Stimulated activated naive CD4-positive, alpha-beta T cell treated with Interleukin-2 at 50 U/mL for 16 hours (primary cell): ENCODE results near the gene UBXN11.
A peak's percentile ranks its signal among the peaks of the same experiment; 100 is the strongest.
"Not testable (repeated sequence)": the region's sequence is repeated elsewhere in the genome, so short reads cannot be mapped to it uniquely, and the experiment has no call there.

Experiments
- DNase-seq: peaks from one replicate; lab custom pipeline; 2025; lab: John Stamatoyannopoulos, UW

Gene UBXN11

DNA sequence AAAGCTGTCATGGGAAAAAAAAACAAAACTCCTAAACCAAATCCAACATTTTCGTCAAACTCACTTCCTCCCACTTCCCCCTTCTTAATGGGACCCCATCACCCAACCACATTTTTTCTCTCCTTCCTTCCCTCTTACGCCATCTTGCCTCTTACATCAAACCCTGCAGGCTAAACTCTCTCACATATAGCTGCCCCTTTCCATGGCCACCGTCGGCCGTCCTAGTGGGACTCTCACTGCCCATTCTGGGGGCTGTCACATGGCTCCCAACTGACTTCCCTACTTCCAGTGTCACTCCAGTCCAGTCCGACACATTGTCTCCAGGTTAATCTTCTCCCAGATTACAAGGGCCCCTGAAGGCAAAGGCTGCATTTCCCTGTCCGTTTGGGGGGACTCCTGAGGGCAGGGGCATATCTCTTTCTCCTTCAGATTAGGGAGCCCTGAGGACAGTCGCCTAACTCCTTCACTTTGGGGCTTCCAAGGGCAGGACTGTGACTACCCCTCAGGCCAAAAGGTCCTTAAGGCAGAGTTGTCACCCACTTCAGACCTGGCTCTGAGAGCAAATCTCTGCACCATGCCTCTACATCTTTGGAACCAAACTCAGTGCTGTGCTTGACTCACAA lies 658 bp downstream of the UBXN11 start:
- no peak for DNase-seq

DNA sequence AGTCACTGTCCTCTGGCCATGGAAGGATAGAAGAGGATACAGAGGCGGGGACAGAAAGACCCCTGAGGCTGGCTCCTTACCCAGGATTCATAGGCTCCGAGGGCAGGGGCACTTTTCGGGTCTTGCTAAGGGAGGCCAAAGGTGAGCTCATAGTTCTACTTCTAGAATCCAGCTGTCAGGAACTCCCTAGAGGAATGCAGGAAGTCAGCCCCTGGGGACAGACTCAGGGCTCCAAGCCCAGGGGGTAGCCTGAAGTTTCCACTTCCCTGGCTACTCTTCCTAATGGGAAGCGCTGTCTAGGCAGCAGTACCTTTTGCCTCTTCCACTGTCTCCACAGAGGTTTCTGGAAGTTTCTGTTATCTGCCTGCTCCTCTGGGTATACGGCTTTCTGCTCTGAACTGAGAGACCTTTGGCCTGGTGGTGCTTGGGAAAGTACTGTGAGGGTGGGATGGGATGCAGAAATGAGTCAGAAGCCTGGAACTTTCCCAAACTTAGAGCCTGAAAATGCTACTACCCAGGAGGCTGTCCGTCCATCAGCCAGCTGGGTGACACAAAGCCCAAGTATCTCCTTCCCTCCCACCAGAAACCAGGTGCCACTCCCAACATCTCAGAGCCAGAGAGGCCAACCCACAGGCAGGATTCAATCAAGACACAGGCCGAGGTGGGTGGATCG lies 3.6 kb downstream of the UBXN11 start:
- DNase-seq = no peak

- no peak for DNase-seq
These were observed 5.7 kb downstream of the UBXN11 start for GRCh38 chr1:26300578-26301275.

- no peak for DNase-seq
These were observed 8.7 kb downstream of the UBXN11 start for GRCh38 chr1:26297791-26298124.

- DNase-seq = no peak
These were observed 9.2 kb downstream of the UBXN11 start for GRCh38 chr1:26297057-26297790.

- no peak for DNase-seq
These were observed 9.9 kb downstream of the UBXN11 start for GRCh38 chr1:26296340-26297056.

DNA sequence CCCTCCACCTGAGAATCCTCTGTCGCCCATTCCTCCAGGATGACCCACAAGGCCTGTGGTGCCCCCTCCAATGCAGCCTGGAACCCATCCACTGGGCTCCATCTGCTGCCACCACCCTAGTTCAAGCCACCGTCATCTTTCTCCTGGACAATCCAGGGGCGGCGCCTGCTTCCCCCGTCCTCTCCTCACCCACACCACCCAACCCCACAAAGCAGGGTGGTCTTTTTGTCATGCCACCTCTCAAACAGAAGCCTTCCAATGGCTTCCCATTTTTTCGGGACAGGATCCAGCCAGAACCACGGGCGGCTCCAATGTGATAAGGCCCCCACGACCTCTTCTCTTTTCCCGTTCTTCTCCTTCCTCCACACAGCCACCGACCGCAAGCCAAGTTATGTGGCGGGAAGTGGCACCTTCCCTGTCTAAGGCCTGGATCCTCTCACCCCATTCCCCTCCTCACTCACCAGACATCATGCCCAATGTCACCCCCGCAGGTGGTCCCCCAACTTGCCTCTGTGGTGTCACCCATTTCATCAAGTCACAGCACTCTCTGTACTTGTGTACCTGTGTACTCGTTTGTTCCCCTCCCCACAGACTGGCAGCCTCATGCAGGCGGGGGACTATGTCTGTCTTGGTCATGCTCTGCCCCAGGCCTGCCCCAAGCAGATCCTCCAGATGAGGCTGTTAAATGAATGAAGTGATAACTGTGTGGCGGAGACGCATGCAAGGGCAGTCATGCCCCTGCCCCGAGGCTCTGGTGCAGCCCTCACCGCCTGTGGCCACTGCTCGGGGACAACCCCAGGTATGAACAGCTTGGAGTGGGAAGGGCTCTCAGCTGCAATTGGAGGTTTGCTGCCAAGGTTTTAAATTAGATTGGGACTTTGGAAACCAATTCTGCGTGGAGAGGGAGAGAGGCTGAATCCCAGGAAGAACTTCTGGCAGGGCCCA lies 11.0 kb downstream of the UBXN11 start:
- DNase-seq = no peak

DNA sequence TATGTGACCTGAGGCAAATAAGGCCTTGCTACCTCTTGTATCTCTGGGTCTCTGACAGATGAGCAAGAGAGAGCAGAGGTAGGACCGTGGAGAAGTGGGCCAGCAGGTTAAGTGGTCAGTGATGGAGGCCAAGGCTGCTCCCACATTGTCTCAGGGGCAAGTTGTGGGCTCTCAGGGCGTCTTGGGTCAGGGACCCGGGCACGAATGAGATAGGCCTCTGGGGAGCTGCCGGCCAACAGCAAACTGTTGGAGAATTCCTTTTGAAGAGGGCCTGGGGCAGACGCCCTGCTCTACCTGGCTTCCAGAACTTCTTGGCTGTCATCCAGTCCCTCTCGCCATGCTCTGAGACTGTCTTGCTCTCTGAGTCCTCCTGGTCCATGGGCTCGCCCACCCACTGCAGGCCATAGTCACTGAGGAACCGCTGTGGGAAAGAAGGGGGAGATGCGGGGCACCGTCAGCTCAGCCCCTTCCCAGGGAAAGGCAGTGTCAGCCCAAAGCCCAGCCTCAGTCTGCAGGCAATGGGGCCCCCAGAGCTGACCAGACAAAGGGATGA lies 12.4 kb downstream of the UBXN11 start:
- DNase-seq = no peak

DNA sequence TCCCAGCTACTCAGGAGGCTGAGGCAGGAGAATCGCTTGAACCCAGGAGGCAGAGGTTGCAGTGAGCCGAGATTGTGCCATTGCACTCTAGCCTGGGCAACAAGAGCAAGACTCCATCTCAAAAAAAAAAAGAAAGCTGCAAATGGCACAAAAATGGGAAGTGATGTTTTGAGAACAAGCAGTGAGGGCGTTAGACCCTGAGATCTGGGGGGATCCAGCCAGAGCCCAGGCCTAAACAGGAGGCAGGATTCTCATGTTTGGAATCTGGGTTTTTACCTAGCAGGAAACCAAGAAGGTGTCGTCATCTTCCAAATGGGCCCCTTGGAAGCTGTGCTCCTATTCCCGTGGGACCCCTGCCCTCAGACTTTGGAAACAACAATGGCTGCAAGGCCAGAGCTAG lies 13.7 kb downstream of the UBXN11 start:
- not testable (repeated sequence) for DNase-seq

- no peak for DNase-seq
These were observed 14.5 kb downstream of the UBXN11 start for GRCh38 chr1:26291939-26292338.

DNA sequence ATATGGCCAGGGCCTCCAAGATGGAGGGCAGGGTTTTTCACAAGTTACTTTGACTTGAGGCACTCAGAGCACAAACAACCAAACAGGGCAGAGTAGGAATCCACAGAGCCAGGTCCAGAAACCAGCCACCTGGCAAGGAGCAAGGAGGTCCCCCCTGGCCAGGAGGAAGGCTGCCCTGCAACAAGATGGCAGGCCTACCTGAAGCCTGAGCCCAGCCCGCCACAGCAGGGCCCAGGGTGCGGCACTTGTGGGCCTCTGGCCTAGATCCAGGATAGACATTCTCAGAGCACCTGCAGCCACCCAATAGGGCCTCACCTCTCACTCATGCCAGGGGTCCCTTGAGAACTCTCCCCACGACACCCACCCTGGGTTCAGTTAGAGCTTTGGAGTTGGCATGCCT lies 15.0 kb downstream of the UBXN11 start:
- DNase-seq = no peak

DNA sequence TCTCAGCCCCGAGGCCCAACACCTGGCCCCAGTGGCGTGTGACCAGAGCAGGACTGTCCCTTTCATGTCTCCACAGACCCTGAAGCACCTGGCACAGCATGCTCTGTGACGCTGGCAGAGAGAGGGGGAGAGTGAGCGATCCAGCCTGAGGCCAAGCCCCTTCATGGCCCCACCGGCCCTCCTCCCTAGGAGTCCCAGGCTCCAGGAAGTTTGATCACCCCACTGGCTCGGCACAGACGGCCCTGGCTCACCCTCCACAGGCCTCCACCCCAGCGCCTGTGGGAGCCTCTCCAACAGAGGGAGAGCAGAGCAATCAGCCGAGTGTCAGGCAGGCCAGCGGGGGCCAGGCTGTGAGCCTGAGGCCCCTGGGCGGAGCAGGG lies 15.6 kb downstream of the UBXN11 start:
- no peak for DNase-seq

DNA sequence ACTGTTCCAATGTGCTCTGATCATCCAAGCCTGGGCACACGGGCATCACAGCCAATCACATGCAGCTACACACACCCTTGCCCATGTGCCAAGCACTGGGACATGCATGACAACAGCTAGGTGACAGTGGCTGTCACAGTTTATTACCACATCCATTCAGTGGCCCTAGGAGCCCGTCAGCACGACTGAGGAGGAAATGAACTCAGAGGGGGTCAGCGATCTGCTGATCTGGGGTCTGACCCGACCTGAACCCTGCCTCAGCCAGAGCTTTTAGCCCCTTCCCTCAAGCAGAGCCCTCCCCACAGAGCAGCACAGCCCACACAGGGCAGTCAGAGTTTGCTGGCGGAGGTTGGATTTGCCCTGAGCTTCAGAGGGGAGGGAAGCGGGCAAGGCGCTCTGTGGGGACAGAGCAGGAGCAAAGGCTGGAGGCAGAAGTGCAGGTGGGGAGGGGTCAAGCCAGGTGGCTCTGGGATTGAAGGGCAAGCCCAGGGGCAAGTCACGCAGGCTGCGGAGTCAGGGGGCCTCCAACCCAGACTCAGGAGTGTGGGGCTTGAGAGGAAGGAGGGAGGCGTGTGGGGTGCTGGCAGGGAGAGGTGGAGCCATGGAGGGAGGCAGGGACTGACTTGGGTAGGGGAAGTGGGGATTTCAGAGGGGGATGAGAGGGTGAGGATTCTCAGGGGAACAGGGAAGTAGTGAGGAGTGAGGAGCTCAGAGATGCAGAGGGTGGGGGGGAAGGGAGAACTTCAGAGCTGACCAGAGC lies 16.1 kb downstream of the UBXN11 start:
- no peak for DNase-seq

GRCh38 chr1:26289158-26290059 lies 17.0 kb downstream of the UBXN11 start:
- DNase-seq = no peak

GRCh38 chr1:26288311-26288941 lies 18.0 kb downstream of the UBXN11 start:
- DNase-seq = peak; percentile 79

DNA sequence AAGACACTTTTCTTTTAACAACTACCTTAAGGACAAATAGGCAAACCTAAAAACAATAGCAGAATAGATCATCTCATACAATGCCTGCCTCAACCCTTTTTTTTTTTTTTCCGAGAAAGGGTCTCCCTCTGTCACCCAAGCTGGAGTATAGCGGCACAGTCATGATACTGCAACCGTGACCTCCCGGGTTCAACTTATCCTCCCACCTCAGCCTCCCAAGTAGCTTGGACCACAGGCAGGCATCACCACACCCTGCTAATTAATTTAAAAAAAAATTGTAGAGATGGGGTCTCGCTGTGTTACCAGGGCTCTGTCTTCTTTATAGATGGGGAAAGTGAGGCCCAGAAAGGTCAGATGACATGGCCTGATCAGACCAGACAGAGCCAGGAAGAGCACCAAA lies 18.6 kb downstream of the UBXN11 start:
- DNase-seq = no peak

DNA sequence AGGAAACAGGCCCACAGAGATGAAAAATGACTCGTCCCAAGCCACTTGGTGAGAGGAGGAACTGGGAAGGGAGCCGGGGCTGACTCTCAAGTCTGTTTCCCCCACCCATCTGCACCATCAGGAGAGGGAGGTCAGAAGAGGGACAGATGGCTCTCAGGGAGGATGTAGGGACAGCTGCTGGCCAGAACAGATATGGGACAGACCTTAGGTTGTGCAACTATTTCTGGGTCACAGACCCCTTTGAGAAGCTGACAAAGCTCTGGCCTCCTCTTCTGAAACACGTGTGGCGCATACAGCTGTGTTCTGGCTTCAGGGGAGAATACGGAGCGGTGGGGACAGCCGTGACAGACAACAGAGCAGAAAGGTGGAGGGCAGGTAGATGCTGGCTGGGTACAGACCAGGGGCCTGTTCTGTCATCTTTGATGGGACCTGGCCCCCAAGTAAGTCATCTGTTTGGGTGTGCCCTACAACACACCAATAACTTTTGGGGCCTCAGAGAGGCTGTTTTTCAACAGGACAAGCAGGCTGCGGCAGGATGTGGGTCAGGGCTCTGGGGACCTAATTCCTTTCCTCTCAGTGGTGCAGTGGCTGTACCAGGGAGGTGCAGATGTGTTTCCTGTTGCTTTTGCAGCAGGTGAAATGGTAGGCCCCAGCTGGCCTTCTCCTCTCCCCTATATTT lies 19.3 kb downstream of the UBXN11 start:
- peak; percentile 43 for DNase-seq

DNA sequence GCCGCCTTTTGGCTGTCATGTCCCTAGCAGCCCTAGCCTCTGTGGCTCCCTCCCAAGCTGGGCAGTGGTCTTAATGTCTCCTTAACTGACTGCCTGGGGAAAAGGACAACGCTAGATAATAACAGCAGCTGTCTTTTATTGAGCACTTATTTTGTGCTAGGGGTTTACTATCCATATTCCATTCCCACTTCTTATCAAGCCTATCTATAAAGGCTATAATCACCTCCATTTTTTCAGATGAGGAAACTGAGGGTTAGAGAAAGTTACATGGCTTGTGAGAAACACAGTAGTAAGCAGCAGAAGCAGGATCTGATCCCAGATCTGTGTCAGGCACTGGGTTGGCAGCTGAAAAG lies 20.4 kb downstream of the UBXN11 start:
- no peak for DNase-seq
